GM12865 (cell line): ENCODE data around the gene ETS2.
A peak's percentile ranks its signal among the peaks of the same experiment; 100 is the strongest.

Experiments used
- DNase-seq: peaks from one replicate; pipeline ENCODE4 v3.0.0; 2010; ENCODE audit warnings: low read depth
- H3K4me3 ChIP-seq: 2 replicates; pipeline ENCODE4 v1.5.1; 2011; ENCODE audit warnings: mild to moderate bottlenecking, low read depth, low read length, control low read depth
- TF ChIP-seq, protein P1 (sequence below): IDR thresholded peaks from 2 replicates; pipeline ENCODE4 v1.5.1; 2011; ENCODE audit warnings: low read length, control low read depth, low read depth, inconsistent platforms; ENCODE audit not compliant: insufficient read depth; ENCODE audit errors: missing control alignments

Gene ETS2

DNA sequence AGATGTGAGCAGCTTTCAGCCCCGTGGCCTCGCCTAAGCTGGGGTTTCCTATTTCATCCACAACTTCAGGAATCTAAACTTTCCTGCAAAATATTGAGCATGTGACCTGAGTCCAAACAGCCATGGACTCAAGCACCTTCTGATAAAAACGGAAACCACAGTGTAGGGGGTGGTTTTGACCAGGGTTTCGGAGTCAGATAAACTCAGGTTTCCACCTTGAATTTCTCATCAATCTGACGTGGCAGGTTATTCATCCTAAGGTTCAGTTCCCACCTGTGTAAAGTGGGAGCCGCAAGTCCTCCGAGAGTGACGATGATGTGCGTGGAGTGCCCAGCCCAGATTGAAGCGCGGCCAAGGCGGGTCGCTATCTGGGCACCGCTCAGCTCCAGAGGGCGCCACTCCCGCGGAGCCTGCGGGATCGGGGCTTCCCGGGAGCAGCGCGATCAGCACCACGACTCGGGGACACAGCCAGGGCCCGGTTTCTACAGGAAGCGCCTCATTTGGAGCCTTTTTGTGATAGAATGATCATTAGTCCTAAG is 871 bp upstream of the ETS2 start:
- peak; percentile 41 for DNase-seq
- TF ChIP-seq, protein P1, sequence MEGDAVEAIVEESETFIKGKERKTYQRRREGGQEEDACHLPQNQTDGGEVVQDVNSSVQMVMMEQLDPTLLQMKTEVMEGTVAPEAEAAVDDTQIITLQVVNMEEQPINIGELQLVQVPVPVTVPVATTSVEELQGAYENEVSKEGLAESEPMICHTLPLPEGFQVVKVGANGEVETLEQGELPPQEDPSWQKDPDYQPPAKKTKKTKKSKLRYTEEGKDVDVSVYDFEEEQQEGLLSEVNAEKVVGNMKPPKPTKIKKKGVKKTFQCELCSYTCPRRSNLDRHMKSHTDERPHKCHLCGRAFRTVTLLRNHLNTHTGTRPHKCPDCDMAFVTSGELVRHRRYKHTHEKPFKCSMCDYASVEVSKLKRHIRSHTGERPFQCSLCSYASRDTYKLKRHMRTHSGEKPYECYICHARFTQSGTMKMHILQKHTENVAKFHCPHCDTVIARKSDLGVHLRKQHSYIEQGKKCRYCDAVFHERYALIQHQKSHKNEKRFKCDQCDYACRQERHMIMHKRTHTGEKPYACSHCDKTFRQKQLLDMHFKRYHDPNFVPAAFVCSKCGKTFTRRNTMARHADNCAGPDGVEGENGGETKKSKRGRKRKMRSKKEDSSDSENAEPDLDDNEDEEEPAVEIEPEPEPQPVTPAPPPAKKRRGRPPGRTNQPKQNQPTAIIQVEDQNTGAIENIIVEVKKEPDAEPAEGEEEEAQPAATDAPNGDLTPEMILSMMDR, result no peak
- peak overlapping the region; percentile 64 for H3K4me3 ChIP-seq

DNA sequence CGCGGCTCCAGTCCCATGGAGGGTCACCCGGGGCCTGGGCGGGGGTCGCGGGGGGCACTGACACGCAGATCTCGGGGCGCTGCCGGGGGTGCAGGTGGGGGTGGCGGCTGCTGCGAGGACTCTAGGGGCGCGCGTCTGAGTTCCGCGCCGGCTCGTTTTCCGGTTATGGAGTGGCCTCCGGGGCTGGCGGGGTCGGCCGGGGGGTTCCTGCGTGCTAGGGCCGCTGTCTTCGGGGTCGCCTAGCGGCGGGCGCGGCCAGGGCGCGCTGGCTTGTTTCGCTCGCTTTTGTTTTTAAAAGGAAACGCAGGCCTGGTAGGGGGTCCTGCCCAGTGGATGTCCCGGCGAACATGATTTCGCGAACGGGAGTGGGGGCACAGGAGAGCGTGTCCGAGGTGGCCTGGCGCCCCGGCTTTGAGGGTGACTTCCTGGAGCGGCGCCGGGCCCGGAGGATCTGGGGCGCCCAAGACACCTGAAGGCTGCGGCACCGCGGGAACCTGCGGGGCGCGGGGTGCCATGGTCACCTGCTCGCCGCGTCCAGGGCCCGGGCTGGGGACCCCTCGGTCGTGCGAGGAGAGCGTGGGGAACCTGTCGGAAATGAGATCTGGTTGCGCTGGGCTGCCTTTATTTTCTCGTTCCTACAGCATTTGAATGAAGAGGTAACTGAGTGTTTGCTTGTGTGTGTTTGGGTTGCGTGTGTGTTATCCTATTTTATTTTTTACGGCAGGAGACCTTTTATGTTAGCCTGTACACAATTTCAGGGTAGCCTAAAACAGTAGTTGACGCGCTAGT is 618 bp downstream of the ETS2 start:
- TF ChIP-seq, protein P1, result peak; percentile 18
- DNase-seq, result peak; percentile 26

DNA sequence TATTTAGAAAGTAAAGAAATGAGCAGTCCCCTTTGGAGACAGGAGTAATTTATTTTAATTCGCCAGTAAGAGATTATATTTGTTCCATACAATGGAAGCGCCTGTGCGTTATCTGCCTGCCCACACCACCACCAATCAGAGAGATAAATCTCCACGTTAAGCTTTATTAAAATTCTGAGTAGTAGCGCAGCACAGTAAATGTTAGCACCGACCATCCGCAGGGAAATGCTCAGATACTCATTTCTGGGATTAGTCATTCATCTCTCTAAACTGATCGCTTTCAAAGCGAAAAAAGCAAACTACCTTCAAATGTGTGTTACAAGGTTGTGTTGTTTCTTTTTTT is 1.2 kb downstream of the ETS2 start:
- TF ChIP-seq, protein P1, result no peak
- H3K4me3 ChIP-seq, result peak overlapping the region; percentile 64
- no peak for DNase-seq

More for the DNA sequence above, 618 bp downstream of the ETS2 start:
- H3K4me3 ChIP-seq, result peak overlapping the region; percentile 64

DNA sequence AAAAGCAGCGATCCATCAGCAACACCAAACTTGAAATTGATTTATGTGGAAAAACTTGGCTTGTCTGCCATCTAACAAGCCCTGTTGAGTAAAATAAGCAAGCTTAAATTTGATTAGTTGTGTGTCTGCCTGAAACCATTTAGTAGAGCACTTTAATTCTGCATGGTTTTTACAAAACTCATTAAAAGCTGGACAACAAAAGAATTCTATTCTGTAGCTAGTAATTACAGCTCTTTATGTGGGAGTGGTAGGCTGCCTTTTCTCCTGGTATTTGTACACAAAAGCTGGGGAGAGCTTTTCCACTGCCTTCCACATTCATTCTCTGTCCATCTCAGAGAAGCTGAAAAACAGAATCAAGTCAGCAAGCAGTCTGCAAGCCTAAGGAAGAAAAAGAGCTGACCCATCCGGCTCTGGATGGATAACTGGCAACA is 1.7 kb downstream of the ETS2 start:
- no peak for DNase-seq
- TF ChIP-seq, protein P1, result no peak
- H3K4me3 ChIP-seq, result no peak overlapping the region

DNA sequence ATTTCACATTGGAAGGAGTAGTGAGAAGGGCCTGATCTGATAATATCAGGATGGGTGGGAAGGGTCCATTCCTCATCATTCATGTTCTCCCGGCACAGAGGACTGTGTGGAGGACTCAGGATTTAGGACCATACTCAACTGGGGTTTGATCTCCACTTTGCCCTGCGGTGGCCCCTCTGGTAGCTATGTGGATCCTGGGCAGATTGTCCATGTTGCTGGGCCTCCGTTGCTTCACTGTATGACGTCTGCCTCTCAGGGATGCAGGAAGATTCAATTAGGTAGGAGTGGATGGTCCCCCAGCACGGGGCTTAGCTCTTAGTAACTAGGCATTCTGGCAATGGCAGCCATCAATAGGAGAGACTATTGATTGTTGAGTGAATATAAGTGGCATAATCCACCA is 2.3 kb downstream of the ETS2 start:
- no peak for DNase-seq
- no peak overlapping the region for H3K4me3 ChIP-seq

DNA sequence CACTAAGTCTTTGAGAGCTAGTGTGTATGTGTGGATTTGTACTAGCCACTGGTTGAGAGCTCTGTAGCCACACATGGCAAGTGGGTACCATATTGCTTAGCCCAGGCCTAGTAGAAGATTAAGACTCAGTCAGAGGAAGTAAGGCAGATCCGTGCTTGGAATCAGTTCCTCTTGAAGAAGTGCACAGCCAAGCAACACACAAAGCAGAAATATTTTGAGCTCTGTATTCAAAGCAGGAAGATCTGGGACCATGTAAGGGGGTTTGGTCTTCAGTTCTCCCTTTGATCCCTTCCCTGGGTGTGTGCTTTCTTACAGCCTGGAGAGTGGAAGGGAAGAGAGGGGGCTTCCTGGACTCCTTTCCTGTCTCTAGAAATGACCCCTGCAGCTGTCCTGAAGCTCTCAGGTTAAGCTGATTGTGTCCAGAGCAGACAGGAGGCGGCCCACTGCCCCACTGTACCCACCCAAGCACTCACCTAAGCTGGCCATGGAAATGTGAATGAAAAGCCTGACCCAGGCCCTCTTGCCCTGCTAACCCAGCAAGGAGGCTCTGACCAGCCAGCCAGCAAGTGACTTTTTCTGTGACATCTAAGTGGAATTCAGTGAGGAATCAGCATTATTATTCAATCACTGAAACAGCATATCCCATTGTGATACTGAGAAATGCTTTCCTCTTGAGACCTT is 3.6 kb downstream of the ETS2 start:
- DNase-seq, result no peak
- no peak overlapping the region for H3K4me3 ChIP-seq
- TF ChIP-seq, protein P1, result no peak

More for the DNA sequence above, 2.3 kb downstream of the ETS2 start:
- TF ChIP-seq, protein P1, result no peak
